ENCODE measurements around the gene MYL10.

Gene MYL10

DNA sequence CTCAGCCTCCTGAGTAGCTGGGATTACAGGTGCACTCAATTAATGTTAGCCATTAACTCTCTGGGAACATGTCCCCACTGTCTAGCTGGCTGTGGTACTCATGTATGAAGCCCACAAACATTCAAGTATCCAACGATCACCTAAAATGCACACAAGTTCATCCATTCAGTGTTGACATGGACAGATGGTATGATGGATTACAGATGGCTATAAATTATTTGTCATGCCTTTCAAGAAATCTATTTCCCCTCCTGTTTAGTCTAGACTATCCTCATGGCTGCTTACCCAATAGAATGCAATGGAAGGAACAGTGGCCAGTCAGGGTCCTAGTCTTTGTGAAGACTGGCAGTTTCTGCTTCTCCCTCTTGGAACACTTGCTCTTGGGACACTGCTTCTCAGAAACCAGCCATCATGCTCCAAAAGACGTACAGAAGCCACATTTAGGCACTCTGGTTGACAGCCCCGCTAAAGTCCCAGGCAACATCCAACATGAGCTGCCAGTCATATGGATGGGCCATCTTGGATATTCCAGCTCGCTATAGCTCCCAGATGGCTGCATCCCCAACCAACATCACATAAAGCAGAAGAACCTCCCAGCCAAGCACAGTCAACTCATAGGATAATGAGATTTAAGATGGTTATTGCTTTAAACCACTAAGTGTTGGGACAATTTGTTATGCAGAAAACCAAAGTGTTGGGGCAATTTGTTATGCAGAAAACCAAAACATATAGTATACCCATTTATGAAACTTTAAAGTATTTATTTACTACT, 33.1 kb downstream of the MYL10 start:
- DNase-seq (ENCODE audit: low read depth), result no peak

DNA sequence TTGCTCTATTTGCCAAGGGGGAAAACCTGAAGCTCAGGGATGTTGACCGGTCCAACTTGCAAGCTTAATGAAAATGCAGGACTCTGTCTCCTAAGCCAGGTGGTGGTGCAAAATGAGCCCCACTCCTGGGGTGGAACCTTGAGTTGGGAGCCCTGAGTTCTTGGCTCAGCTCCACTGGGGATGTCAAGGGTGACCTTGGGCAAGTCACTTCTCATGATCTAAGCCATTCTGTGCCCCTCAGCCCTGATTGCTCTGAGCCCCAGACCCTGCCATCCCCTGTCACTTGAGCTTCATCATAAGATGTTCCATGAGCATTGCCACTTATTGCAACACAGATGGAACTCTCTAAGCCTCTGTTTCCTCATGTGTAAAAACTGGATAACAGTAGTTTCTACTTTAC, 33.9 kb downstream of the MYL10 start:
- DNase-seq (ENCODE audit: low read depth), result no peak

DNA sequence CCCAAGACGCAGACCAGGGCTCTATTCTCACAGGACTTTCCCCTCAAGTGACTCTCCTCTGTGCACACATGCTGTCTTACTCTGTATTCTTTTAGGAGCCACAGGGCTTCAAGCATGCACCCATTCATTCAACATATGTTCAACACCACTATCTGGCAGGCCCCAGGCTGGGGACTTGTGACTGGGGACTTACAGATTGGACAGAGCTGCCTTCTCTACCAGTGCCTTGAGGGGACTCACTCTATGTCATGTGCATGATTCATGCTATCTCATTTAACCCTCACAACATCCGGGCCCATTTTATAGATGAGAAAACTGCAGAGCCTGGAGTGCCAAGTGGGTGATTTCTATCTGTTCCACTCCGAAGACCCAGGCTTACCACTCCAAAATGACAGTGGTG, 34.3 kb downstream of the MYL10 start:
- DNase-seq (ENCODE audit: low read depth), result no peak

DNA sequence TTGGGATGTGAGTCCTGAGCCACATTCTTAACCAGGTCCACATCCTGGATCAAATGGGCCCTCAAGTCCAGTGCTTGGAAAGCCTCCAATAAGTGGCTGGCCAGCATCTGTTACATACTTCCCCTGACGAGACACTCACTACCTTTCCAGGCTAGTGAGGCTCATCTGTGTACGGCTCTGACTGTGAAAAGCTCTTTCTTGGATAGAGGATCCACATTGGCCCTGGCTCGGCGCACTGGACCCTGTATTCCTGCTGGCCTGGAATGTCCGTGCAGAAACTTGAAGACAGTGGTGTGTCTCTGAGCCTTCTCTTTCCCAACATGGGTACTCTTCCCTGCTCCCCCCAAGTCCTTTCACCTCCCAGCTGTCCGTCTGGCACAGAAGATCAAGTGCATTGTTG, 35.5 kb downstream of the MYL10 start:
- DNase-seq (ENCODE audit: low read depth), result no peak

DNA sequence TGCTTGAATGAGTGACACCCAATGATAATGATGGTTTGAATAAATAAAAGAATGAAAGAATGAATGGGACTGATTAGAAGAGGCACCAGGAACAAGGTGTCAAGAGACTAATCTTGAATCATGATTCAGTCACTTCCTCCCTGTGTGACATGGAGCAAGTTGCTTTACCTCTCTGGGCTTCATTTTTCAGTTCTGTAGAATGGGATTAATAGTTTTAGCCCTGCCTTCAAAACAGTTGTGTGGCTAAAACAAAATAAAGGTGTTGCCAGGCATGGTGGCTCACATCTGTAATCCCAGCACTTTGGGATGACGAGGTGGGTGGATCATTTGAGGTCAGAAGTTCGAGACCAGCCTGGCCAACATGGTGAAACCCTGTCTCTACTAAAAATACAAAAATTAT, 37.6 kb downstream of the MYL10 start:
- DNase-seq (ENCODE audit: low read depth), result no peak

DNA sequence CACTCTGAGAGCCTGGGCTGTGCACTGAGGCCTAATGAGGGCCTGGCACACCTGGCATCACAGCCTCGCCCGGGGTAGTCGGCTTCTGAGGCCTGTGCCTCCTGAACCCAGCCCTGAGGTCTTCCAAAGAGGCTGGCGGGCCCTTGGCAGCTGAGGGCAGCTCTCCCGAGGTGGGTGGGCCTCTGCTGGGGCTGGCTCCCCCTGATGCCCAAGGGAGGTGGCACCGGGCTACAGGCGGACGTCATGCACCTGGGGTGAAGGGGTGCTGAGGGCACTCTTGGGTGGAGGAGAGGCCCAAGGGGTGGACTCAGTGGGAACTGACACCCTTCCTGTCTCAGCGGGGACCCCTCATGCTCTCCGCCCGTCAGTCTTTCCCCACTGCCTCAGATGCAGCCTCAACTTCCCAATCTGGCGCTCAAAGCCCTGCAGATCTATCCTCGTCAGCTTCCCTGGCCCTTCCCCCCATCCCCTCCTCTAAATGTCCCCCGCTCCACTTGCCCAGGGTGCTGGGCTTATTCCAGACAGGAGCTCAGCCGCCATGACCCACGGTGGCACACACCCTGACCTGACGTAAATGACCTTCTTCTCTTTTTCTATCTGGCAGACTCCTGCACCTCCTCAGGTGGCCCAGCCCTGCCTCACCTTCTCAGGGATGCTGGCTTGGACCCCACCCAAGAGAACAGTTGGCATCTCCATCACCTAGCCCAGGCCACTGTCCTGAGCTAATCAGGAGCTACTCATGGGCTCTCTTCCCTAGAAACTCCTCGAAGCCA, 38.2 kb downstream of the MYL10 start:
- no peak for DNase-seq (ENCODE audit: low read depth)

DNA sequence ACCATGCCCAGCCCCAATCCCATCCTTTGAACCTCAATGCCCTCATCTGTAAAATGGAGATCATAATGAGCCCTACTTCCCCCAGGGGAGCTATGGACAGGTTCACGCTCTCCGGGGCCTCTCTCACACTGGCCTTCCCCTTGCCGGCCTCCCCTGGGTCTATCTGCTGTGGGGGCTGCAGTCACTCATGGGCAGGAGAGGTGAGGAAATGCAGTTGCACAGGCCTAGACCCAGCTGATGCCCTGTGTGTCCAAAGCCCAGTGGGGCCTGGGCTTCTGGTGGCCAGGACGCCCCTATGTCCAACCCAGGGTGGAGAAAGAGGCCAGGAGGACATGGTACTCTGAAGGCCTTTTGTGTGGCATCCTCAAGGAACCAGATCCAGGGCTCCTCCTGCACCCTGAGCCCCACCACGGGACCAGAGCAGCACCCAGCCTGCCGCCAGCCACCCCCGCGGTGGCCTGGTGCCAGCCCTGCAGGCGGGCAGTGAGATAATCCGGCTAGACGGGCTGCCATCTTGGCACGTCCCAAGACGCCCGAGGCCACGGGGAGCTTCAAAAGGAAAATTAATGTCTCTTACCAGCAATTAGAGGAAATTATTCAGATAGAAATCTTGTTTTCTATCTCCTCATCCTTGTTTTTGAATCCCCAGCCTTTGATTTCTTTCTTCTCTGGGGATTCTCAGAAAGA, 39.0 kb downstream of the MYL10 start:
- DNase-seq (ENCODE audit: low read depth), result no peak

DNA sequence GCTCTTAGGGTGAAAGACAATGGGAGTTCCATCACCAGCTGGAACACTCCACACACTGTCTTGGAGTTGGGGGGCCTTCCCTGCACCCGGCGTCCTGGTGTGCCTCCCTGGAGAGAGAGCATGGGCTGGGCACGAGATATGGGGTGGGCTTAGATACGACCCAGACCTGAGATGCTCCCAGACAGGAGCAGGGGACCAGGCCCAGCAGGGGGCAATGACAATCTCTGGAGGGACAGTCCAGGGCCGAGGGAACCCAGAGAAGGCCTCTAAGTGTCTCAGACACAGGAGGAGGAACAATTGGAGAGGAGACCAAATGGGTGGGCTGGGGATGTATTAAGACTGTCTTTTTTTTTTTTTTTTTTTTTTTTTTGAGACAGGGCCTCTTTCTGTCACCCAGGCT, 40.0 kb downstream of the MYL10 start:
- DNase-seq (ENCODE audit: low read depth), result no peak

DNA sequence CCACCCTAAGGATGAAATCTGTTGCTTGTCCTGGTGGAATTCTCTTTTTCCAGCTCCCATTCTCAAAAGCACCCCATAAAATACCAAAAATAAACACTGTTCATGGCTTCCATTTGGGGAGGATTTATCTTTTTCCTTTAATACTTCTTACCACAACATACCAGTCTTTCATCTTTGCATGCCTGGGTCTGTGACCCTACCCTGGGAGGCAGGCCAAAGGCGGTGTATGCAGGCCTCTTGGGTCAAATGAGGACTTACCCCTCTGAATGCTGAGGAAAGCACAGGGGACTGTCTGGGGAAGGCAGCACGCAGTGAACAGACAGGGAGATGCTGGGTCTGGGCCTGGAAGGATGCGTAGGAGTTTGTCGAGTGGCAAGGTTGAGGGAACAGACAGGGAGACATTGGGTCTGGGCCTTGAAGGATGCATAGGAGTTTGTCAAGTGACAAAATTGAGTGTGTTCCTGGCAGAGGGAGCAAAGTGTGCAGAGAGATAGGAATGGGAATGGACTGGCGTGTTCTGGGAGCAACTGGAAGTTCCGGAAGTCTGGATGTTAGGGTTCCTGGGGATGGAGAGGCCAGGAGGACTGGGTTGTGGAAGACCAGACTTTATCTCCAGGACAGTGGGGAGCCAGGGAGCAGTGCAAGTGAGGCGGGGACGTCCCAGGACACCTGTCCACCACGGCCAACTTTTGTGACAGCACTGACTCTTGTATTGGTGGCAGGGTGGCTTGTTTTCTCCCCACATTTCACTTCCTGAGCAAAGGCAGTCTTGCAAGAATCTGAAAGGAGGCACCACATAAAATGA, 40.8 kb downstream of the MYL10 start:
- no peak for DNase-seq (ENCODE audit: low read depth)

DNA sequence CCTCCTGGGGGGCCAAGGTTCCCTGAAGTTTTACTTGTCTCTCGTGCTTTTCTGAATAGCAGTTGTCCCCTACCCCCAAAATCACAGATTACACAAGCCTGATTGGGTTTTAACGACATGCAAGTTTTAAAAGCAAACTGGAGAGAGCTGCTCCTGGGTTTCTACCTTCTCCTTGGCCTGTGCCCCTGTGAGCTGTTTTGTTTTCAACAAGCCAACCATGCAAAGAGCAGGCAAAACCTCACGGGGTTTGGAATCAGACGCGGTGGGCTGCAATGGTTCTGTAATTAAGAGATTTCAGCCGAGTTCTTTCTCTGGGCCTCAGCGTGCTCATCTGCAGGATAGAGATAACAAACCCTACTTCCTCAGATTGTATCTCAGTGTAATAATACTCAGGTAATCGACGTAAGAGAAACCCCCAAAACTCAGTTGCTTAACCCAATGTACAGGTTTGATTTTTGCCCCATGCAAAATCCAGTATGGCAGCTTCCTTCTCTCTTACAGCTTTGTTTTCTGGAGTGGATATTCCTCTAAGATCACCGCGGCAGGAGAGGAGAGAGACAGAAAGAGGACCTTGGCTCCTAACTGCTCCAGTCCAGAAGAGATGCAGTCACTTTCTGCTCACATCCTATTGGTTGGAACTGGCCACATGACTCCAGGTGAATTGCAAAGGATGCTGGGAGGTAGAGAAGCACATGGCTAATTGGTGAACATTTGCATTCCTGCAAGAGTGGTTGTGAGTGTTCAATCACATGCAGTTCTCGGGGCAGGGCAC, 42.0 kb downstream of the MYL10 start:
- DNase-seq (ENCODE audit: low read depth), result no peak

DNA sequence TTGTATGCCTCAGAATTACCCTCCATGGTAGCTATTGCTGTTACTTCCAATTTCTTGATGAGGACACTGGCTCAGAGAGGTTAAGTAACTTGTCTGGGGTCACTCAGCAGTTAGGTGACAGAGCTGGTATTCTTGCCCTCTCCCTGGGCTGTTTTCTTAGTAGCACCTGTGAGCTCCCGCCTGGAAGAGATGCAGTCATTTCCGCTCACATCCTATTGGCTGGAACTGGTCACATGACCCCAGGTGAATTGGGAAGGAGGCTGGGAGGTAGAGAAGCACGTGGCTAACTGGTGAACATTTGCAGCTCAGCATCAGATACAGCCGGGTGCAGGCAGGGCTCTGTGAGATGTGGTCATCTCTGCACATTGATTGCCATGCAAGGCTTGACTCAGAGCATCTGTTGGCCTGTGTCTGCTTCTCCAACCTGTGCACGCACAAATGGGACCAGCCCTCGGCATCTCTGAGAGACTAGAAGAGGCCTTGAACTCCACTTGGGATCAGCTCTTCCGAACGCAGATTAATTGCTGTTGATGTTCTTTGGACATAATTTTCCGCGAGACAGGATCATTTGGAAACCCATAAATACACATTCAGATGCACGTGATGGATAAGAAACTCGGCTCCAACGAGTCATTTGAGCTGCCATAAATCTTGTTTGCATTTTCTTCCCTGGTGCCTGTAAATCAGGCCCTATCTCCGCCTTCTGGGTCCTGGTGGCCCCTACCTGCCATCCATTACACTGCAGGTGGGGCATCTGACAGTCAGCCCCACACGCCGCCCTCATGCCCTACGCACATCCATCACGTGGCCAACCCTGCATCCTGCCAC, 42.8 kb downstream of the MYL10 start:
- no peak for DNase-seq (ENCODE audit: low read depth)

DNA sequence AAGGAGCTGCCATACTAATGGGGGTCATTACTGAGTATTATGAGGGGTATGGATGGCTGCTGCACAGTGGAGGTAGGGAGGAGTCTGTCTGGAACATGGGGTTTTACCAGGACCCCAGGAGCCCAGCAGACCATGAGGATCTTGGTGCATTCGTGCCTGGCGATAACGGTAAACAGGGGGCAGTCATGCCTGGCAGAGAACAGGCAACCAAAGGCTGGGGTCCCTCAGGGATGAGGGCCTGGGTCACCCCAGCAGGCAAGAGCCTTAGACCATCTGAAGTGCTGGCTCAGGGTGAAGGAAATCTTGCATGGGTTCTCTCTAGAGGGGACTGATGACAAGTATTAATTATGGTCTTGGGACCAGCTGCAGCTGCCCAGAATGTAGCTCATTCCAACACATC, 46.1 kb downstream of the MYL10 start:
- no peak for DNase-seq (ENCODE audit: low read depth)

DNA sequence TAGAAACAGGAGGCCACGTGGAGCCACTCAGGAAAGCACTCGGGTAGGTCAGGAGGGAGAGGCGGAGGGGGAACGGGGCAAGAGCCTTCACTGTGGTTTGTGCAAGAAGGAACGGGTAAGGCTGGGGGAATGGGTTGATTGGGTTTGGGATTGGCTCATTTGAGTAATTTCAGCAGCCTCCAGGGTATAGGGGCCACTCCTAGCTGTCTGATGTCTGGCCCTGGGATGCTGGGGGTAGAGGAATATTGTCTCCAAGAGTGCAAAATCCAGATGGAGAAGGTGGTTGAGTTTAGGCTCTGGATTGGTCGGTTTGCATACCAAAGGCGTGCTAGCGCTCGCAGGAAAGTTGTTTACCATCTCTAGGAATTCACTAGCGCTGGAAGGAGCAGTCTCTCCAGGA, 47.2 kb downstream of the MYL10 start:
- DNase-seq (ENCODE audit: low read depth), result no peak

DNA sequence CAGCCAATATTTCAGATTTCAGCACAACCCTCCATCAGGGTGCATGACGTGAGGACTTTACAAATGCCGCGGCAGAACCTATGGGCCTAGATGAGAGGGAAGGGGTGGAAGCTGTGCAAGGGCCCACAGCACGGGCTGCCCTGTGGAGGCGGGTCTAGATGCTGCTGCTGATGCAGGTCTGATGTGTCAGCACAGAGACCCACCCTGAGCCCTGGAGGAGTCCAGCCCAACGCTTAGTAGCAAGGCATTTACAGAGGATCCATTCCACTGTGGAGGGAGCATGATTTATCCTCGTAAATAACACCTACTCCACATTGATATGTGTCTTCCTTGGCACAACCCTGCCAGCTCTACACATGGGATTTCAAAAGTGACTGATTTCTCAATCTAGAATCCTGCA, 48.5 kb downstream of the MYL10 start:
- no peak for DNase-seq (ENCODE audit: low read depth)

DNA sequence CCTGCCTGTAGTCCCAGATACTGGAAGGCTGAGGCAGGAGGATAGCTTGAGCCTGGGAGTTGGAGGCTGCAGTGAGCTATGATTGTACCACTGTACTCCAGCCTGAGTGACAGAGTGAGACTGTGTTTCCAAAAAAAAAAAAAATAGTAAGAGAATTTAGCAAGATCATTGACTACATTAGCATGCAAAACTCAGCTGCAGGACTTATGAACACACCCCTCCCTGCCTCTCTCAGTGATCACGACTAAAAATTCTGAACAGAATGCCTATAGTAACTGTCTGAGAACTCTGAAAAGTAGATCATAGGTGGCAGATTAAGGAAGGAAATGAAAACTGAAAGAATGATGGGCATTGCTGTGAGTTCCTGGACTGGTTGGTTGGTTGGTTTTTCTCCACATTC, 50.5 kb downstream of the MYL10 start:
- DNase-seq (ENCODE audit: low read depth), result no peak

DNA sequence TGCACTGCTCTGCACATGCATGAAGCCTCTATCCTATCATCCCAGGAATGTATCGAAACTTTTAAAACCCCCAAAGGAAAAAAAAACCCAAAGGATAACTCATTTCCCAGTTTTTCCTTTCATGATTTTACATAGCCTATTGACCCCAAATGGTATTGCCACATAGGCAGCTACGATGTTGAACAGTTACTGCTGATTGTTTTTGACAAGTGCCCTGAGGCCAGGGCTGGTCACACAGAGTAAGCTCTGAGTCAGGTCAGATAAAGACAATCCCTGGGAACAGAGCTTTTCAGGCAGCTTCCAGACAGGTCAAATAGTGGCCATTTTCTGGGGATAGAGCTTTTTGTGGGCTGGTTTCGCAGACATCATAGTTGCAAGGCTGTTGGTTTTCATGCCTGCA, 52.1 kb downstream of the MYL10 start:
- no peak for DNase-seq (ENCODE audit: low read depth)

DNA sequence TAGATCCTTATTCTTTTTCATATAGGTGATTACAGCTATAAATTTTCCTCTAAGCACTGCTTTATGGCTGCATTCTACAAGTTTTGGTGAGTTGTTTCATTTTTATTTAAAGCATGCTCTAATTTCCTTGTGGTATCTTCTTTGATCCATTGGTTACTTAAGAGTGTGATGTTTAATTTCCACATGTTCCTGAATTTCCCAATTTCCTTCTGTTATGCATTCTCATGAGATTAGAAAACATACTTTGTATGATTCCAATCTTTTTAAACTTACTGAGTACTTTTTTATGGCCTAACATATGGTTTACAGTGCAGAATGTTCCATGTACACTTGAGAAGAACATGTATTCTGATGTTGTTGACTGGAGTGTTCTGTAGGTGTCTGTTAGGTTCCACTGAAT, 53.4 kb downstream of the MYL10 start:
- no peak for DNase-seq (ENCODE audit: low read depth)

DNA sequence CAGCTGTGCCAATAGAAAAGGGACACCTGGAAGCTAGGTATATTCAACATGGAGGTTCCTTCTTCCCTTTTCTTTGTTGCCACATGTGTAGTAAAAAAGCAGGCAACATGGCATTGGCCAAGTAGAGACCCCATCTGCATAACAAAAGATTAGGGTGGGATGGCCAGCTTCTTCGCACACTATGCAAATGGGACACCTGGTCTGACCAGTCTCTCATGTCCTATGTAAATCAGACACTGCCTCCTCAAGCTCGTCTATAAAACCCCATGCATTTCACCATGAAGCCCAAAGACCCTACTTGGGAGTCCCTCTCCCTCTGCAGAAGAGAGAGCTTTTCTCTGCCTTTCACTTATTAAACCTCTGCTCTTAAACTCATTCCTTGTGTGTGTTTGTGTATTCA, 53.9 kb downstream of the MYL10 start:
- DNase-seq (ENCODE audit: low read depth), result no peak

DNA sequence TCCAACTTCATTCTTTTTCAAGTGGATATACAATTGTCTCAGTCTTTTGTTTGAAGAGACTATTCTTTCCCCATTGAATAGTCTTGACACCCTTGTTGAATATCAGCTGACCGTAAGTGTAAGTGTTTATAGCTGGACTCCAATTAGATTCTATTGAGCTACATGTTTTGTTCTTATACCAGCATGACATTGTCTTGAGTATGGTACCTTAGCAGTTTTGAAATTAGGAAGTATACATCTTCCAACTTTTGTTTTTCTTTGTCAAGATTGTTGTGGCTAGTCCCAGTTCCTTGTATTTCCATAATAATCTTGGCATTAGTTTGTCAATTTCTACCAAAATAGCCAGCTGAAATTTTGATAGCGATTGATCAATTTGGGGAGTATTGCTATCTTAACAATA, 56.9 kb downstream of the MYL10 start:
- DNase-seq (ENCODE audit: low read depth), result no peak

DNA sequence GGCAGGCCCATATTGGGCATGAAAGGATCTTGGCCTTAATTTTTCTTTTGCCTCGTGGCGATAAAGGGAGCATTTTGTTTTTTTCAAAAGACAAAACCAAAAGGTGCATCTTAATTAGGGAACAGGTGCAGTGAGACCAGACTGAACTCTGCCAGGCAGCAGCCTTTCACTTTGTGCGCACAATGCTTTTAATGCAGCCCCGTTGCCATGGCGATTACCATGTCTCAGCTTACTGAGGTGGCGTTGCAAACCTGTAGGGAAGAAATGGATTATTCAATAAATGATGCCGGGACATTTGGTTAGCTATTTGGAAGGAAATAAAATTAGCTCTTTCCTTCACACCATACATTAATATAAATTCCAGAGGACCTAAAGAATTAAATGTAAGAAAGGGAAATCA, 61.9 kb downstream of the MYL10 start:
- DNase-seq (ENCODE audit: low read depth), result no peak

All from stimulated activated CD8-positive, alpha-beta memory T cell treated with anti-CD3 and anti-CD28 coated beads, Interleukin-4, amount 100 ng/mL, for 24 hours (primary cell).